Measurements from ENCODE around the gene TGIF2.
"Not testable (repeated sequence)": the region's sequence is repeated elsewhere in the genome, so short reads cannot be mapped to it uniquely, and the experiment has no call there.

DNA sequence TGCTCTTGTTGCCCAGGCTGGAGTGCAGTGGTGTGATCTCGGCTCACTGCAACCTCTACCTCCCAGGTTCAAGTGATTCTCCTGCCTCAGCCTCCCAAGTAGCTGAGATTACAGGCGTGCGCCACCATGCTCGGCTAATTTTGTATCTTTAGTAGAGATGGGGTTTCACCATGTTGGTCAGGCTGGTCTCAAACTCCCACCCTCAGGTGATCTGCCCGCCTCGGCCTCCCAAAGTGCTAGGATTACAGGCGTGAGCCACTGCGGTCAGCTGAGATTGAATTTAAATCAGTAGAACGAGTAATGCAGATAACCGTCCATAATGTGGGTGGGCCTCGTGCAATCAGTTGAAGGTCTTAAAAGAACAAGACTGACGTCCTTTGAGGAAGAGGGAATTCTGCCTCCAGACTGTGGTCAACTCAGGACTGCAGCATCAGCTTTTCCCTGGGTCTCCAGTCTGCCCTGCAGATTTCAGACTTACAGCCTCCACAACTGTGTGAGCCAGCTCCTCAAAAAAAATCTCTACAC lies 65.5 kb downstream of the TGIF2 start:
- TF ChIP-seq ZNF274 (IDR thresholded peaks at IDR 0.05; ENCODE audit: low read depth, low read length); SUZ12 (IDR thresholded peaks at IDR 0.05; ENCODE audit: extremely low read depth, insufficient read depth, insufficient read length): not testable (repeated sequence)

Measured in NT2/D1 (cell line).